CD14-positive monocyte (primary cell): ENCODE measurements around the gene SCAF8. TPM values are rescaled to one million over a fixed set of nuclear protein-coding genes. Genes with fewer than 3 reads are reported as not detected.

Experiments used
- DNase-seq, 3 donors: peaks; one replicate each; pipeline ENCODE4 v3.0.0-alpha.2; 2011 to 2022
- H2AFZ ChIP-seq: 2 replicates; pipeline ENCODE4 v1.6.0; 2012; ENCODE audit warnings: mild to moderate bottlenecking, low read depth, low read length, inconsistent platforms; ENCODE audit not compliant: insufficient read depth, poor library complexity, severe bottlenecking
- H3K27ac ChIP-seq, 2 donors: 1 replicate in 1 of 2; 2 replicates in 1 of 2; pipeline ENCODE4 v1.5.1; 2012 to 2013; ENCODE audit warnings: low read length in 2 of 2, control low read depth in 1 of 2, inconsistent platforms in 1 of 2, low read depth in 1 of 2, mild to moderate bottlenecking in 1 of 2
- H3K27me3 ChIP-seq, 2 donors: one replicate each; pipeline versions ENCODE4 v1.6.0 to v1.6.1; 2011 to 2013; ENCODE audit warnings: low read length in 2 of 2; ENCODE audit not compliant: control insufficient read depth in 2 of 2, insufficient read depth in 2 of 2
- H3K36me3 ChIP-seq, 2 donors: replicated peaks in 1 of 2; 1 replicate in 1 of 2; 2 replicates in 1 of 2; pipeline versions ENCODE4 v1.5.1 to v1.6.1; 2012 to 2013; ENCODE audit warnings: low read length in 2 of 2, control low read depth in 1 of 2, inconsistent platforms in 1 of 2, mild to moderate bottlenecking in 1 of 2; ENCODE audit not compliant: insufficient read depth in 2 of 2, control insufficient read depth in 1 of 2
- H3K4me1 ChIP-seq, 2 donors: 1 replicate in 1 of 2; 2 replicates in 1 of 2; pipeline versions ENCODE4 v1.5.1 to v1.6.1; 2012 to 2013; ENCODE audit warnings: low read length in 2 of 2, control low read depth in 1 of 2, inconsistent platforms in 1 of 2, mild to moderate bottlenecking in 1 of 2, moderate library complexity in 1 of 2; ENCODE audit not compliant: insufficient read depth in 2 of 2, control insufficient read depth in 1 of 2
- H3K4me2 ChIP-seq: replicated peaks from 2 replicates; pipeline ENCODE3; 2012; ENCODE audit warnings: low read length, moderate library complexity, mild to moderate bottlenecking; ENCODE audit not compliant: poor library complexity, severe bottlenecking; ENCODE audit errors: extremely low read depth
- H3K4me3 ChIP-seq, 3 experiments: fragments of 200-600 bp in 1 of 3; sonication (generic) in 1 of 3; replicated peaks in 1 of 3; 1 replicate in 2 of 3; 2 replicates in 1 of 3; pipeline ENCODE4 v1.5.1; 2011 to 2013; ENCODE audit warnings: low read length in 3 of 3, mild to moderate bottlenecking in 3 of 3, control low read depth in 2 of 3, low read depth in 2 of 3, inconsistent platforms in 1 of 3, moderate library complexity in 1 of 3
- H3K79me2 ChIP-seq: 2 replicates; pipeline ENCODE4 v1.6.0; 2012; ENCODE audit warnings: mild to moderate bottlenecking, control low read depth, inconsistent platforms, low read length, moderate library complexity; ENCODE audit not compliant: insufficient read depth
- H3K9ac ChIP-seq: 2 replicates; pipeline ENCODE4 v1.6.0; 2017; ENCODE audit warnings: low read length, mild to moderate bottlenecking; ENCODE audit not compliant: insufficient read depth, poor library complexity, severe bottlenecking
- H3K9me3 ChIP-seq, 2 donors: replicated peaks in 1 of 2; 1 replicate in 1 of 2; 2 replicates in 1 of 2; pipeline versions ENCODE4 v1.5.1 to v1.6.1; 2012 to 2013; ENCODE audit warnings: low read length in 2 of 2, control low read depth in 1 of 2; ENCODE audit not compliant: control insufficient read depth in 1 of 2, insufficient read depth in 1 of 2
- H4K20me1 ChIP-seq: 2 replicates; pipeline ENCODE4 v1.6.0; 2012; ENCODE audit warnings: mild to moderate bottlenecking, low read length, control low read depth, moderate library complexity; ENCODE audit not compliant: insufficient read depth
- H3K27ac Mint-ChIP-seq, 7 donors: one replicate each; pipeline ENCODE4 v1.8.0; 2020; ENCODE audit warnings: mild to moderate bottlenecking in 7 of 7, mixed read lengths in 7 of 7, moderate library complexity in 6 of 7, inconsistent platforms in 2 of 7
- H3K27me3 Mint-ChIP-seq, 3 donors: one replicate each; pipeline ENCODE4 v1.8.0; 2021 to 2022; ENCODE audit warnings: low read depth in 3 of 3, mild to moderate bottlenecking in 3 of 3, mixed read lengths in 3 of 3, moderate library complexity in 3 of 3, inconsistent platforms in 1 of 3
- H3K36me3 Mint-ChIP-seq, 2 donors: one replicate each; pipeline ENCODE4 v1.8.0; 2020; ENCODE audit warnings: mixed read lengths in 2 of 2, inconsistent platforms in 1 of 2, mild to moderate bottlenecking in 1 of 2
- H3K4me1 Mint-ChIP-seq: one replicate; pipeline ENCODE4 v1.8.0; 2020; ENCODE audit warnings: mild to moderate bottlenecking, mixed read lengths
- H3K4me3 Mint-ChIP-seq, 2 donors: one replicate each; pipeline ENCODE4 v1.8.0; 2020; ENCODE audit warnings: mild to moderate bottlenecking in 2 of 2, mixed read lengths in 2 of 2, moderate library complexity in 1 of 2
- H3K9me3 Mint-ChIP-seq, 7 donors: one replicate each; pipeline ENCODE4 v1.8.0; 2020 to 2022; ENCODE audit warnings: mixed read lengths in 7 of 7, mild to moderate bottlenecking in 6 of 7, moderate library complexity in 6 of 7, inconsistent platforms in 2 of 7
- WGBS: methylation state at CpG from one replicate; pipeline ENCODE4 v1.1.5; 2013; ENCODE audit warnings: missing lambda C conversion rate; ENCODE audit not compliant: insufficient coverage; 5-methylcytosine and 5-hydroxymethylcytosine counted together
- intact Hi-C, 2 donors: fragments of 100-400 bp; cut with micrococcal nuclease; formaldehyde crosslinking; loops; one replicate each; pipeline versions ENCODE4 v1.15.0 to v1.15.1; 2023
- polyA minus RNA-seq: library from RNA; depleted of rRNA, polyadenylated mRNA; stranded (reverse); fragments of >200 nt; gene quantifications from 2 replicates; pipeline ENCODE4 v1.2.3, GENCODE V29; 2012
- polyA plus RNA-seq, 3 donors: library from polyadenylated mRNA; depleted of rRNA in 1 of 3; unstranded in 2 of 3; stranded (reverse) in 1 of 3; fragments of 300-500 nt in 2 of 3; fragments of >200 nt in 1 of 3; fragmentation: Illumina TruSeq in 2 of 3; gene quantifications; 1 replicate in 2 of 3; 2 replicates in 1 of 3; pipeline ENCODE4 v1.2.3, GENCODE V29; 2012 to 2021
- total RNA-seq, 12 experiments: library from RNA in 1 of 12; stranded (reverse) in 1 of 12; fragments of 120-200 nt in 1 of 12; gene quantifications; one replicate each; pipeline ENCODE4 v1.2.4 and lab custom pipeline; 2013 to 2026; ENCODE audit warnings: mixed read lengths in 6 of 12, inconsistent platforms in 1 of 12
- TF ChIP-seq, protein P1 (sequence below): fragments of 200-600 bp; IDR thresholded peaks from one replicate; pipeline ENCODE4 v1.8.0; 2022; ENCODE audit warnings: antibody characterized with exemption, mild to moderate bottlenecking

The SCAF8 gene, protein sequence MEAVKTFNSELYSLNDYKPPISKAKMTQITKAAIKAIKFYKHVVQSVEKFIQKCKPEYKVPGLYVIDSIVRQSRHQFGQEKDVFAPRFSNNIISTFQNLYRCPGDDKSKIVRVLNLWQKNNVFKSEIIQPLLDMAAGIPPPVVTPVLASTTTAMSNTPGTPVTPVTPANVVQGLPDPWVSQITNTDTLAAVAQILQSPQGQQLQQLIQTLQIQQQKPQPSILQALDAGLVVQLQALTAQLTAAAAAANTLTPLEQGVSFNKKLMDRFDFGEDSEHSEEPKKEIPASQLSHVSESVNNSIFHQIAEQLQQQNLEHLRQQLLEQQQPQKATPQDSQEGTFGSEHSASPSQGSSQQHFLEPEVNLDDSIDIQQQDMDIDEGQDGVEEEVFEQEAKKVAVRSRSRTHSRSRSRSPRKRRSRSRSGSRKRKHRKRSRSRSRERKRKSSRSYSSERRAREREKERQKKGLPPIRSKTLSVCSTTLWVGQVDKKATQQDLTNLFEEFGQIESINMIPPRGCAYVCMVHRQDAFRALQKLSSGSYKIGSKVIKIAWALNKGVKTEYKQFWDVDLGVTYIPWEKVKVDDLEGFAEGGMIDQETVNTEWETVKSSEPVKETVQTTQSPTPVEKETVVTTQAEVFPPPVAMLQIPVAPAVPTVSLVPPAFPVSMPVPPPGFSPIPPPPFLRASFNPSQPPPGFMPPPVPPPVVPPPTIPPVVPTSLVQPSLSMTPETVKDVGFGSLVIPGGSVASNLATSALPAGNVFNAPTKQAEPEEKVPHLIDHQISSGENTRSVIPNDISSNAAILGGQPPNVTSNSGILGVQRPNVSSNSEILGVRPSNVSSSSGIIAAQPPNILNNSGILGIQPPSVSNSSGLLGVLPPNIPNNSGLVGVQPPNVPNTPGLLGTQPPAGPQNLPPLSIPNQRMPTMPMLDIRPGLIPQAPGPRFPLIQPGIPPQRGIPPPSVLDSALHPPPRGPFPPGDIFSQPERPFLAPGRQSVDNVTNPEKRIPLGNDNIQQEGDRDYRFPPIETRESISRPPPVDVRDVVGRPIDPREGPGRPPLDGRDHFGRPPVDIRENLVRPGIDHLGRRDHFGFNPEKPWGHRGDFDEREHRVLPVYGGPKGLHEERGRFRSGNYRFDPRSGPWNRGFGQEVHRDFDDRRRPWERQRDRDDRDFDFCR (N-terminal part only)
- total RNA-seq (2013), result 27.1 TPM
- 10 to 100 TPM in 1 of 3 donors, 1 to 10 TPM in 2; 2.8 to 18.5 (median 4.2) TPM for polyA plus RNA-seq
- 14.1 and 21.4 TPM in 2 replicates for polyA minus RNA-seq
- total RNA-seq (lab: John Stamatoyannopoulos, UW), result 81.5 to 127 (median 101) reads per million in 11 experiments

DNA sequence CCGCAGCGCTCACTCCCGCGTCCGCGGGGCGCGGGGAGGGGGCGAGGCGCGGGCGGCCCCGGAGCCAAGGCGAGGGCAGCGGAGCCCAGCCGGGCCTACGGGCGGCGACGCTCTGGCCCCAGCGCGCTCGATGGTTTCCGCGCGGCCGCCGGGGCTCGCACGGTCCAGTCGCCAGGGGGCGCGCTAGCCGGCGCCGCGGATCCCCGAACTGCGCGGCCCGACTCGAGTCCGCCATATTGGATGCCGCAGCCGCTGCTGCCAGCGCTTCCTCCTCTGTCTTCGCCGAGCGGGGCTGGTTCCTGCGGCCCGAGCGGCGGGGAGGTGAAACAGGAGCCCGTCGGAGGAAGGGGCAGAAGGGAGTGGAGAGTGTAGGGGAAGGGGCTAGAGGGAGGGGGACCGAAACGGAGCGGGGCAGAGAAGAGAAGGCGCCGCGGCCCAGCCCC lies at the start of gene SCAF8:
Gene SCAF8 (plus strand): TSS at position 234 of the 443 bp plus-strand sequence. CDS start 485 bp downstream, outside the sequence.
- peaks cover 0 to 3% (median 0%) of the 10 kb centered on the region in 3 donors for H3K27me3 Mint-ChIP-seq
- Histone ChIP-seq H2AFZ (peak within 1 kb of the TSS; percentile 98), H3K27ac (peak within 1 kb of the TSS; percentile 92 to 94), H3K27me3 (no peaks in the 10 kb centered on the region), H3K9me3 (no peaks in the 10 kb centered on the region), H3K4me1 (peaks cover 23 to 47% of the 10 kb centered on the region in 2 donors), H3K4me2 (peak within 1 kb of the TSS; percentile 94), H4K20me1 (peaks cover 41% of the 10 kb centered on the region), H3K9ac (peak within 1 kb of the TSS; percentile 97), H3K79me2 (peaks cover 46% of the 10 kb centered on the region), H3K4me3 (peak within 1 kb of the TSS; percentile 68 to 95 (median 94)), H3K36me3 (peaks cover 0 to 7% of the 10 kb centered on the region in 2 donors)
- H3K4me1 Mint-ChIP-seq, result peaks cover 43% of the 10 kb centered on the region
- DNase-seq, result peak; percentile 81 to 86 (median 81)
- H3K9me3 Mint-ChIP-seq, result no peaks in the 10 kb centered on the region
- H3K36me3 Mint-ChIP-seq, result peaks cover 8 to 11% of the 10 kb centered on the region in 2 donors
- TF ChIP-seq, protein P1, sequence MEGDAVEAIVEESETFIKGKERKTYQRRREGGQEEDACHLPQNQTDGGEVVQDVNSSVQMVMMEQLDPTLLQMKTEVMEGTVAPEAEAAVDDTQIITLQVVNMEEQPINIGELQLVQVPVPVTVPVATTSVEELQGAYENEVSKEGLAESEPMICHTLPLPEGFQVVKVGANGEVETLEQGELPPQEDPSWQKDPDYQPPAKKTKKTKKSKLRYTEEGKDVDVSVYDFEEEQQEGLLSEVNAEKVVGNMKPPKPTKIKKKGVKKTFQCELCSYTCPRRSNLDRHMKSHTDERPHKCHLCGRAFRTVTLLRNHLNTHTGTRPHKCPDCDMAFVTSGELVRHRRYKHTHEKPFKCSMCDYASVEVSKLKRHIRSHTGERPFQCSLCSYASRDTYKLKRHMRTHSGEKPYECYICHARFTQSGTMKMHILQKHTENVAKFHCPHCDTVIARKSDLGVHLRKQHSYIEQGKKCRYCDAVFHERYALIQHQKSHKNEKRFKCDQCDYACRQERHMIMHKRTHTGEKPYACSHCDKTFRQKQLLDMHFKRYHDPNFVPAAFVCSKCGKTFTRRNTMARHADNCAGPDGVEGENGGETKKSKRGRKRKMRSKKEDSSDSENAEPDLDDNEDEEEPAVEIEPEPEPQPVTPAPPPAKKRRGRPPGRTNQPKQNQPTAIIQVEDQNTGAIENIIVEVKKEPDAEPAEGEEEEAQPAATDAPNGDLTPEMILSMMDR, result peak; percentile 95
- peak within 1 kb of the TSS; percentile 91 to 95 for H3K4me3 Mint-ChIP-seq
- H3K27ac Mint-ChIP-seq, result peak within 1 kb of the TSS; percentile 93 to 98 (median 96)
- intact Hi-C loops, result loop anchor here (5.0 to 10.0 kb wide), 3 partner anchors 51 to 62 kb away; no protein-coding TSS in a partner anchor
- WGBS, result 0% methylated on average over 60 of the region's 61 CpGs
